Smooth muscle cell (in vitro differentiated cells): ENCODE data around the gene CDKN2C. TPM values are rescaled to one million over a fixed set of nuclear protein-coding genes. Genes with fewer than 3 reads are reported as not detected.

ENCODE experiments used
- DNase-seq: peaks from one replicate; lab custom pipeline; 2025; ENCODE audit not compliant: unreplicated experiment; lab: John Stamatoyannopoulos, UW
- H2AFZ ChIP-seq: fragments of 200-600 bp; sonication (generic); 2 replicates; pipeline ENCODE4 v1.6.0; 2016; ENCODE audit warnings: antibody characterized with exemption, low read depth, mild to moderate bottlenecking
- H3F3A ChIP-seq: fragments of 200-600 bp; sonication (generic); 2 replicates; pipeline ENCODE4 v1.6.0; 2017; ENCODE audit warnings: antibody characterized with exemption, low read depth
- H3K27ac ChIP-seq: fragments of 200-600 bp; sonication (generic); 2 replicates; pipeline ENCODE4 v1.5.1; 2016; ENCODE audit warnings: low read depth, mild to moderate bottlenecking
- H3K27me3 ChIP-seq: fragments of 200-600 bp; sonication (generic); 2 replicates; pipeline ENCODE4 v1.6.1; 2016; ENCODE audit warnings: low read depth, mild to moderate bottlenecking
- H3K36me3 ChIP-seq: fragments of 200-600 bp; sonication (generic); 2 replicates; pipeline ENCODE4 v1.5.1; 2016; ENCODE audit warnings: low read depth
- H3K4me1 ChIP-seq: fragments of 200-600 bp; sonication (generic); 2 replicates; pipeline ENCODE4 v1.5.1; 2016; ENCODE audit warnings: low read depth
- H3K4me2 ChIP-seq: fragments of 200-600 bp; sonication (generic); 2 replicates; pipeline ENCODE4 v1.6.0; 2016; ENCODE audit warnings: mild to moderate bottlenecking
- H3K4me3 ChIP-seq: fragments of 200-600 bp; sonication (generic); 2 replicates; pipeline ENCODE4 v1.5.1; 2016; ENCODE audit warnings: mild to moderate bottlenecking
- H3K79me2 ChIP-seq: fragments of 200-600 bp; sonication (generic); 2 replicates; pipeline ENCODE4 v1.6.0; 2016; ENCODE audit warnings: low read depth, mild to moderate bottlenecking
- H3K9ac ChIP-seq: fragments of 200-600 bp; sonication (generic); 2 replicates; pipeline ENCODE4 v1.6.0; 2016; ENCODE audit warnings: low read depth
- H3K9me3 ChIP-seq: fragments of 200-600 bp; sonication (generic); replicated peaks from 2 replicates; pipeline ENCODE4 v1.5.1; 2016; ENCODE audit warnings: low read depth
- H4K20me1 ChIP-seq: fragments of 200-600 bp; sonication (generic); 2 replicates; pipeline ENCODE4 v1.6.0; 2016; ENCODE audit warnings: low read depth
- CTCF ChIP-seq: fragments of 200-600 bp; sonication (generic); IDR thresholded peaks from 2 replicates; pipeline ENCODE4 v1.5.1; 2017; ENCODE audit warnings: borderline replicate concordance, mild to moderate bottlenecking, antibody characterized with exemption; ENCODE audit not compliant: insufficient read depth, poor library complexity, severe bottlenecking
- WGBS: methylation state at CpG from one replicate; pipeline ENCODE4 v1.1.7; 2016; ENCODE audit warnings: low lambda C conversion rate; 5-methylcytosine and 5-hydroxymethylcytosine counted together
- polyA plus RNA-seq: library from polyadenylated mRNA; unstranded; fragments of >200 nt; fragmentation: Nextera tagmentation; extraction: Ambion mirVana; gene quantifications from 2 replicates; pipeline ENCODE4 v1.2.1, GENCODE V29; 2016
- total RNA-seq: library from RNA; depleted of rRNA; stranded (reverse); fragments of >200 nt; gene quantifications from 2 replicates; pipeline ENCODE4 v1.2.3, GENCODE V29; 2014

The CDKN2C gene
- total and polyA plus RNA-seq, 2 experiments from 2014 or later: 1.3 to 3.2 TPM

- Histone ChIP-seq H3K27me3 (peaks cover 100% of the 10 kb centered on the region), H3K79me2 (no peaks in the 10 kb centered on the region), H3F3A (no peaks in the 10 kb centered on the region), H4K20me1 (no peaks in the 10 kb centered on the region), H3K9ac (no peak overlapping the region), H3K4me3 (no peak overlapping the region), H2AFZ (no peak overlapping the region), H3K4me2 (no peak overlapping the region), H3K4me1 (peaks cover 10% of the 10 kb centered on the region), H3K9me3 (no peaks in the 10 kb centered on the region), H3K36me3 (no peaks in the 10 kb centered on the region), H3K27ac (no peak overlapping the region)
- TF ChIP-seq CTCF: no peak
- no peak for DNase-seq
Measured at GRCh38 chr1:50980505-50980904, 10.5 kb downstream of the CDKN2C start.

DNA sequence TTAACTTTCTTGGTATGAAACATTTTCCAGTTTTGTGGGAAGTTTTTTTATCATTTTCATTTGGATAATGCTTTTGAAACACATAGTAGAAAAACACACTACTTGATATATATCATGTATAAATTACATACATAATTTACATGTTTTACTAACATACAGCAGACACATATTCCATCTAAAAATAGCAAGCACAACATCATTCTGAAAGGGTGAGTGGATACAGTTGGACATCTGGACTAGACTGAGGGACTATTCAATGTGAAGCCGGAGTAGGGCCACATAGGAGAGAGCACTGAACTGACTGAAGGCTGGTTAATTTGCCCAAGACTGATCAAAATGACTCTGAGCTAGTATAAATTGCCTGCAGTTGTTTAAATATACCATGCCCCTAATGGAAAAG is 11.7 kb downstream of the CDKN2C start:
- Histone ChIP-seq H3K4me1 (peaks cover 8% of the 10 kb centered on the region), H3K9me3 (no peaks in the 10 kb centered on the region), H3K27me3 (peaks cover 99% of the 10 kb centered on the region), H3K27ac (no peak overlapping the region), H4K20me1 (no peaks in the 10 kb centered on the region), H3K36me3 (no peaks in the 10 kb centered on the region), H3K4me3 (no peak overlapping the region), H3K9ac (no peak overlapping the region), H3K79me2 (no peaks in the 10 kb centered on the region), H3F3A (no peaks in the 10 kb centered on the region), H2AFZ (no peak overlapping the region), H3K4me2 (no peak overlapping the region)
- DNase-seq: no peak
- WGBS: 85% methylated on average over 1 of the region's 1 CpG
- TF ChIP-seq CTCF: no peak

GRCh38 chr1:50982611-50983010 is 12.6 kb downstream of the CDKN2C start:
- Histone ChIP-seq H3K27ac (no peak overlapping the region), H4K20me1 (no peaks in the 10 kb centered on the region), H3K36me3 (no peaks in the 10 kb centered on the region), H3K4me1 (peaks cover under 1% of the 10 kb centered on the region), H3K4me3 (no peak overlapping the region), H2AFZ (no peak overlapping the region), H3K79me2 (no peaks in the 10 kb centered on the region), H3K27me3 (peaks cover 90% of the 10 kb centered on the region), H3F3A (no peaks in the 10 kb centered on the region), H3K9me3 (no peaks in the 10 kb centered on the region), H3K9ac (no peak overlapping the region), H3K4me2 (no peak overlapping the region)
- TF ChIP-seq CTCF: no peak
- WGBS: 84% methylated on average over 3 of the region's 3 CpGs
- no peak for DNase-seq

DNA sequence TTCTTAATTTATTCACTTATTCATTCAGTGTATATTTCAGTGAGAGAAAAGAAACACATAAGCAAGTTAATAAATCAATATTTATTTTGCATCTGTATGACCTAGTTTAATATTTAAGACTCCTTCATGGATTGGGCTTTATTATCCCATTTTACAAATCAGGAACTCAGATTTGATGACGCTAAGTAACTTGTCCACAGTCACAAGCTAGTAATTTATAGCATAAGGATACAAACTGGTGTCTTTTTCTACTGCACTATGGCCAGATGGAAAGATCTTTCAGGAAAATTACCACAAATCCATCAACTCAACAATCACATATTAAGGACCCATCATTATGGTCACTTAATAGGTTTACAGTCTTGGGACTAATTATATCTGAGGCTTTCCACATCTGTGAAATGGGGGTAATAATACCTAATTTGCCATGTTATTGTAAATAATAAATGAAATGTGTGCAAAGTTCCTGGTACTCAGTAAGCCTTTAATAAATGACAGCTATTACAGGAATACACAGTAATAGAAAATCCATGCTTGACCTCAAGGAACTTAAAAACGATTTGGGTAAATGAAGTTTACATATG is 13.3 kb downstream of the CDKN2C start:
- Histone ChIP-seq H3K4me2 (no peak overlapping the region), H3K27me3 (peaks cover 83% of the 10 kb centered on the region), H3F3A (no peaks in the 10 kb centered on the region), H3K4me1 (no peaks in the 10 kb centered on the region), H3K9ac (no peak overlapping the region), H4K20me1 (no peaks in the 10 kb centered on the region), H3K79me2 (no peaks in the 10 kb centered on the region), H3K4me3 (no peak overlapping the region), H2AFZ (no peak overlapping the region), H3K27ac (no peak overlapping the region), H3K9me3 (no peaks in the 10 kb centered on the region), H3K36me3 (no peaks in the 10 kb centered on the region)
- 35% methylated on average over 2 of the region's 2 CpGs for WGBS
- no peak for TF ChIP-seq CTCF
- DNase-seq: no peak
